Daoy (cell line): ENCODE data around the gene PSTPIP2. TPM values are rescaled to one million over a fixed set of nuclear protein-coding genes. Genes with fewer than 3 reads are reported as not detected.
"Not testable (repeated sequence)": the region's sequence is repeated elsewhere in the genome, so short reads cannot be mapped to it uniquely, and the experiment has no call there.

Experiments
- DNase-seq: peaks from one replicate; pipeline ENCODE4 v3.0.0-alpha.2; 2015; ENCODE audit warnings: low read depth
- total RNA-seq: library from RNA; depleted of rRNA; stranded (reverse); fragments of >200 nt; shearing (Covaris generic); gene quantifications from 2 replicates; pipeline ENCODE4 v1.2.3, GENCODE V29; 2014

PSTPIP2 gene
- total RNA-seq, 1 experiment from 2014 or later = 0.69 TPM

DNA sequence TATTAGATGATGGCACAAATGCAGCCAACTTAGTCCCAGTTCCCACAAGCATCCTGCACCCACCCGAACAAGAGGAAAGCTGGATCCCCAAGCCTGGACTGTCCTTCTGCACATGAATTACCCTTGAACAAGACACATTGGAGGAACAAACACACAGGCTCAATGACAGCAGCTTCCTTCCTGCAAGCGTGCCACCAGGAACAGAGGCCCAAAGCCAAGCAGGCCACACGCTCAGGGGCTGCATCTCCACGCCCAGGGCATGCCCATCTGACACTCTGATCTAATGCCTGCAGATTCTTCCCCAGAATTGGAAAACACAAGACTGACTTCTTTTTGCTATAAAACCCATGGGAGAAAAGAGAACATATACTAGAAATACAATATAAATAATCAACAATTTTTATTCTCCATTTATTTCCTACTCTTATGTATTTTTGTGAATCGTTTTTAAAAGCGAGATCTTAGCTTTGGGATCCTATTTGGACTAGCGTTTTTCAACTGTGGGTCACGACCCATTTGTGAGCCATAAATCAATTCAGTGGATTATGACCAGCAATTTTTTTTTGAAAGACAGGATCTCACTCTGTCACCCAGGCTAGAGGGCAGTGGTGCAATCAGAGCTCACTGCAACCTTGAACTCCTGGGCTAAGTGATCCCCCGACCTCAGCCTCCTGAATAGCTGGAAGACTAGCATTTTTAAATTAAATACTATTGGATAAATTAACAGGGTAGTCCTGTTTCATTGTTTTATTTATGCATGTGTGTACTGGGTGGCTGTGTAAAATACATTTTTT, 34.4 kb downstream of the PSTPIP2 start:
- DNase-seq = no peak

GRCh38 chr18:46035696-46036680, 36.1 kb downstream of the PSTPIP2 start:
- peak; percentile 32 for DNase-seq

- DNase-seq = no peak
Measured at GRCh38 chr18:46034230-46034629, 37.8 kb downstream of the PSTPIP2 start.

- DNase-seq = no peak
Measured at GRCh38 chr18:46031741-46032140, 40.3 kb downstream of the PSTPIP2 start.

DNA sequence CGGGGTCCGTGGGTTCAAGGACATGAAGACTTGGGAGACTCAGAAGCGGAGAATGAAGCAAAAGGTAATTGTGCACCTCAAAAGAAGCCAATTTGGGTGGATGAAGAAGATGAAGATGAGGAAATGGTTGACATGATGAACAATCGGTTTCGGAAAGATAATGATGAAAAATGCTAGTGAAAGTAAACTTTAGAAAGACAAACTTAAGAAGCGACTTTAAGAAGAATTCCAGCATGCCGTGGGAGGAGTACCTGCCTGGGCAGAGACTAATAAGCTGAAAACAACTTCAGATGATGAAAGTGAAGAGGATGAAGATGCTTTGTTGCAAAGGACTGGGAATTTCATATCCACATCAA, 43.5 kb downstream of the PSTPIP2 start:
- DNase-seq = no peak

- no peak for DNase-seq
Measured at GRCh38 chr18:46019936-46020335, 52.1 kb downstream of the PSTPIP2 start.

- no peak for DNase-seq
Measured at GRCh38 chr18:46013484-46014189, 58.4 kb downstream of the PSTPIP2 start.

DNA sequence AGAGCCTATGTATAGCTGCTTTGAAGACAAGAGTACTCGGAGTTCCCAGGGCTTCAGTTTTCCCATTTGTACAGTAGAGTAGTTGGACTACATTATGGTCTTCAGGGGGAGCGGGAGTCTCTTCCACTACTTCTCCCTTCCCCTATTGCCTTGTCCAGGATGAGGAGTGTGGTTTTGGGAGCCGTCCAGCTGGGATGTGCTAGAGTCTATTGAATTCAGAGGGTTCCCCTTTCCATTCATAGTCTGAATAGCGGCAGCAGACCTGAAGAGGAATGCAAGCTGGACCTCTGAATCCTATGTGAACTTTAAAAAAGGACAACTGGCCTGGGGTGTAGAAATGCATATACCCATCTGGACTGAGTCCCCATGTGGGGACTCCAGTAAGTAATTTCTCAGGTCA, 61.4 kb downstream of the PSTPIP2 start:
- no peak for DNase-seq

- DNase-seq = no peak
Measured at GRCh38 chr18:46010050-46010449, 62.0 kb downstream of the PSTPIP2 start.

- no peak for DNase-seq
Measured at GRCh38 chr18:46009125-46009840, 62.8 kb downstream of the PSTPIP2 start.

- DNase-seq = no peak
Measured at GRCh38 chr18:46008531-46008930, 63.5 kb downstream of the PSTPIP2 start.

GRCh38 chr18:46007165-46007564, 64.9 kb downstream of the PSTPIP2 start:
- DNase-seq = no peak

DNA sequence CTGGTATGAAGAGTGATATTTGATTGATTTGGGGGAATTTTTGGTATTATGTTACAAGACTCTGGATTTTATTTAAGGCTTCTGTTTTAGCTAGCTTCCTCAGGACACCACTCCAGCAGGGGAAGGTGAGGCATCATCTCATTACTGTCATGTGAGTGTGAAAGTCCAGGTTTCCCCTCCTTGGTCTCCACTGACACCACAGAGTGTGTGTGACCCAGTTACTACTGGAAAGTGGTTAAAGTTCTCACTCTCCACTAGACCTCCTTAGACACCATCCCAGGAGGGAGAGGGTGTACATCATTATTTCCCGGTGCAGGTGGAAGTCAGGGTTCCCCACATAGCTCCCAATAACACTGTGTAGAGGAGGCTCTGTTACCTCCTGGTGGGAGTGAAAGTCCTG, 69.1 kb downstream of the PSTPIP2 start:
- no peak for DNase-seq

- no peak for DNase-seq
Measured at GRCh38 chr18:46001892-46002291, 70.2 kb downstream of the PSTPIP2 start.

DNA sequence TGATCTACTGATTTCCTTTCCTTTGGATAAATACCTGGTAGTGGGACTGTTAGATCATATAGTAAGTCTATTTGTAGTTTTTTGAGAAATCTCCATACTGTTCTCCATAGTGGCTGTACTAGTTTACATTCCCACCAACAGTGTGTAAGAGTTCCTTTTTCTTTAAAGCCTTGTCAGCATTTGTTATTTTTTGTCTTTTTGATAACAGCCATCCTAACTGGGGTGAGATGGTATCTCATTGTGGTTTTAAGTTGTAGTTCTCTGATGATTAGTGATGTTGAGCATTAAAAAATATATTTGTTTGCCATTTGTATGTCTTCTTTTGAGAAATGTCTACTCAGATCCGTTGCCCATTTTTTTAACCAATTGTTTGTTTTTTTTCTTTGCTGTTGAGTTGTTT, 71.0 kb downstream of the PSTPIP2 start:
- DNase-seq = no peak

DNA sequence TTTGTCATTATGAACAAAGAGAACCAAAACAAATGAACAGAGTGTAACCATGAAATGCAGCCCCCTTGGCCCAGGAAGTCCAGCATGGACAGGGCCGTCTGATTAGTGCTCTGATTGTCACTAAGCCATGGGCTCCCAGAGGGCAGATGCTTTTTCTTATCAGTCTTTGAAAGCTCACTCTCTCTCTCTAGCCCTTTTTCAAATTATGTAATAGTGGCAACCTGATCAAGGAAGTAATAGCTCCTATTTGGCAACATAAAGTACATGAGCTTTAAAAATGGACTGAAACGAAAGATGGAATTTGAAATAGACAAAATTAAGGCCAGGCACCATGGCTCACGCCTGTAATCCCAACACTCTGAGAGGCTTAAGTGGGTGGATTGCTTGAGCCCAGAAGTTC, 72.5 kb downstream of the PSTPIP2 start:
- no peak for DNase-seq

DNA sequence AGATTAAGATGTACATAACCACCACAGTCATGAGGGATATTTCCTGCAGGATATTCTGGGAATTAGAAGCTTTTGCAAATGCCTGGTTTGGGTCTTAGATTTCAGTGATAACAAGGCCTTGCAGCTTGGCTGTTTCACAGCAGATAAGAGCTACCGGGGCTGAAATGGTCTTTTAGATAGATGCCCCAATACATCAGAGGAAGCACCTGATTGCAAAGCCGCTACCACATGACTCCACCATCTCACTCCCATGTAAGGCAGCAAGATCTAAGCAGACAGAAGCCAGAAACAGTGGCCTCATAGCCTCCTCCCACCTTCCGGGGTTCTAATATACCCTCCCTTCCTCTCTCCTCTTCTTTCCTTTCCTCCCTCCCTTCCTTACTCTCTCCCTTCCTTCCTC, 73.8 kb downstream of the PSTPIP2 start:
- DNase-seq = no peak

- DNase-seq = no peak
Measured at GRCh38 chr18:45997700-45998151, 74.3 kb downstream of the PSTPIP2 start.

DNA sequence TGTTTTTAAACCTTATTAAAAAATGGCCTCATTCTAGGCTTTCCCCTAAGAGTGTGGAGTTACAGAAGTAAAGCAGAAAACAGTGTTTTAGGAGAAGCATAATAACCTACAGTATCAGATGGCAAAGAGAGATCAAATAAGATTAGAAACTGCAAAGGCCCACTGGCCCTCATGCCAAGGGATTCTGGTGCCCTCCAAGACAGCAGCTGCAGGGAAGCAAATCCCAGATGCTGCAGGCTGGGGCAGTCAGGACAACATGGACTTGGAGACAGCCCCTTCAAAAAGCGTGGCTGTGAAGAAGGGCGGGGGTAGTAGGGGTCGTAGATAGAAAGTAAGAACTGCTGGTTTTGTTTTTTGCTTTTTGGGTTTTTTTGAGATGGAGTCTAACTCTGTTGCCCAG, 76.6 kb downstream of the PSTPIP2 start:
- DNase-seq = no peak

DNA sequence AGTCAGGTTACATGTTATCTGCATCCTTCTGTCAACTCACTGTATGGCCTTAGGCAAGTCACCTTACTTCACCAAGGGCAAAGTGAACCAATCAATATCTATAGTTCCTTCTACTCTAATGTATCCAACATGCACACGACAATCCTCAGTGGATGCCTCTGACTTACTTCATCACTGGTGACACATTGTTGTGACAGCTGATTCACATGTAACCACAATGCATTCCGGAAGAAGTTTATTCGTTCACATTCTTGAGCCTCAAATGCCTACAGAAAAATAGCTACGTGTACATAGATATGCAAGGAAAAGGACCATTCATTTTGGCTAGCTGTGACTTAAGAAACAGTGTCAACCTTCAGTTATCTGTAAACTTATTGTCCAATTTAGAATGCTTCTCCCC, 78.6 kb downstream of the PSTPIP2 start:
- DNase-seq = peak; percentile 72

- not testable (repeated sequence) for DNase-seq
Measured at GRCh38 chr18:45992527-45992926, 79.5 kb downstream of the PSTPIP2 start.
